Measurements from ENCODE around the gene PRXL2A.

Gene PRXL2A

DNA sequence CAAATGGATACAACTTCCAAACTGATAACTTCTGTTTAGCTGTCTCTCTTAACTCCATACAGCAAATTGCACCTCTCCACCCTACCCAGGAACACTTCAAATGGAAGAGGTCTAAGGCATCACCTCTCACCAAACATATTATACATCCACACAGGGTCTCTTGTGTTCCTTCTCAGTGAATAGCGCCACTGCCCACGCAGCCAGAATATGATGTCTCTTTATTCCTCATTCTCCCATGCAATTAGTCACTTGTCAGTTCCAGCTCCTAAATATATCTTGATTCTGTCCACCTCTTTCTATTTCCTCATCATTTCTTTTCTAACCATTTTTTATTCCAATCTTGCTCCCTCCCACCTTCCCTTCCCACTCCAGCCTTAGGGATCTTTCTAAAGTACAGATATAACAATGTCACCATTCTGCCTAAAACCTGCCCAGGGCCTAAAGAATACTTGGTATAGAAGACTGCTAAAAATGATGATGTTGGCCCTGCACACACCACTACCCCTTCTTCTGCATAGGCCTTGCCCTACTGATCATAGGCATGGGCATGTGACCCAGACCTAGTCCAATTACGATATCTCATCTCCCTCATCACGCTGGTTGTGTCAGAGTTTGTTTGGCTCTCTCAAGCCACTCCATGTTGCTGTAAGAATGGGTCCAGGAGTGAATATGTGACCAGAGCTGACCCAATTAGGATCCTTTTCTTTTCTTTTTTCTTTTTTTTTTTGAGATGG lies 40.0 kb downstream of the PRXL2A start:
- DNase-seq (ENCODE audit: low spot score): no peak
- ATAC-seq (ENCODE audit: low read depth): no peak
- TF ChIP-seq, protein P1, sequence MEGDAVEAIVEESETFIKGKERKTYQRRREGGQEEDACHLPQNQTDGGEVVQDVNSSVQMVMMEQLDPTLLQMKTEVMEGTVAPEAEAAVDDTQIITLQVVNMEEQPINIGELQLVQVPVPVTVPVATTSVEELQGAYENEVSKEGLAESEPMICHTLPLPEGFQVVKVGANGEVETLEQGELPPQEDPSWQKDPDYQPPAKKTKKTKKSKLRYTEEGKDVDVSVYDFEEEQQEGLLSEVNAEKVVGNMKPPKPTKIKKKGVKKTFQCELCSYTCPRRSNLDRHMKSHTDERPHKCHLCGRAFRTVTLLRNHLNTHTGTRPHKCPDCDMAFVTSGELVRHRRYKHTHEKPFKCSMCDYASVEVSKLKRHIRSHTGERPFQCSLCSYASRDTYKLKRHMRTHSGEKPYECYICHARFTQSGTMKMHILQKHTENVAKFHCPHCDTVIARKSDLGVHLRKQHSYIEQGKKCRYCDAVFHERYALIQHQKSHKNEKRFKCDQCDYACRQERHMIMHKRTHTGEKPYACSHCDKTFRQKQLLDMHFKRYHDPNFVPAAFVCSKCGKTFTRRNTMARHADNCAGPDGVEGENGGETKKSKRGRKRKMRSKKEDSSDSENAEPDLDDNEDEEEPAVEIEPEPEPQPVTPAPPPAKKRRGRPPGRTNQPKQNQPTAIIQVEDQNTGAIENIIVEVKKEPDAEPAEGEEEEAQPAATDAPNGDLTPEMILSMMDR (IDR thresholded peaks at IDR 0.05; ENCODE audit: poor library complexity, severe bottlenecking): no peak
- no peaks in the 10 kb centered on the region for H3K4me1 ChIP-seq (ENCODE audit: insufficient read depth, poor library complexity, severe bottlenecking)
- H3K4me3 ChIP-seq (ENCODE audit: severe bottlenecking): no peak overlapping the region
- H3K36me3 ChIP-seq (ENCODE audit: low read depth): no peaks in the 10 kb centered on the region
- no peak overlapping the region for H3K27ac ChIP-seq (ENCODE audit: poor library complexity, severe bottlenecking)
- no peaks in the 10 kb centered on the region for H3K27me3 ChIP-seq (ENCODE audit: insufficient read depth, poor library complexity, severe bottlenecking)
- no peaks in the 10 kb centered on the region for H3K9me3 ChIP-seq (ENCODE audit: severe bottlenecking)

DNA sequence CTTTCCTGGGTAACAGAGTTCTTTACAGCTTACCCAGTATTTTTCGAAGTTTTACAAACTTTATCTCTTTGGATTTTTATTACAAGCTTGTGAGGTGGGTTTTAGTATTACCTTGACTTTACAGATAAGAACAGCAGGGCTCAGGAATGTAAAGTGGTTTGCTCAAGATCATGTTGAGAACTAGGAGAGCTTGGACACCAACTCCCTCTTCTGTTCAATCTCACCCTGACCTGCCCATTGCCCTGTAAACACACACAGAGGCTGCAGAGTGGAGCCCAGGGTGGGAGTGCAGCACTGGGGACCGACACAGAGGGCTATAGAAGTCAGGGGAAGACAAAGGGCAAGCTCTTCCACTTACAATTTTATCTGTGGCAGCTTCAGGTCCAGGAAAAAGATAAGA lies 41.2 kb downstream of the PRXL2A start:
- Histone ChIP-seq H3K9me3 (ENCODE audit: severe bottlenecking) (no peaks in the 10 kb centered on the region), H3K27me3 (ENCODE audit: insufficient read depth, poor library complexity, severe bottlenecking) (no peaks in the 10 kb centered on the region), H3K4me1 (ENCODE audit: insufficient read depth, poor library complexity, severe bottlenecking) (no peaks in the 10 kb centered on the region), H3K27ac (ENCODE audit: poor library complexity, severe bottlenecking) (no peak overlapping the region), H3K4me3 (ENCODE audit: severe bottlenecking) (no peak overlapping the region), H3K36me3 (ENCODE audit: low read depth) (no peaks in the 10 kb centered on the region)
- TF ChIP-seq, protein P1 (IDR thresholded peaks at IDR 0.05; ENCODE audit: poor library complexity, severe bottlenecking): no peak
- ATAC-seq (ENCODE audit: low read depth) (no peak), DNase-seq (ENCODE audit: low spot score) (no peak)

DNA sequence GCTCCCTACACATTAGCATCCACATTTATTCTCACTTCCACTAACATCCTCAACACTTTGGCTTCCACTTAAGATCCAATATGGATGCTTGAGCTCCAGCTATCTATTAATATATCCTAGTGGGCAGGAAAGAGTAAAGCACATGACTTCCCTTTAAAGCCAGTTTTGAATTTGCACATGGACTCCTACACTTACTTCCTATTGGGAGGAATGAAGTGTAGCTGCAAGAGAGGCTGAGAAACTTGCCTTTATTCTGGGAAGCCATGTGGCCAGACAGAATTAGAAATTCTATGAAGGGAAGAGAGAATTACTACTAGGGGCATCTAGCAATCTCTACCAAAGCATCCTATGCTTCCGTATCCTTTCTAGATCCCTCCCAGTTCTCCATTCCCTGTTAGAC lies 42.8 kb downstream of the PRXL2A start:
- TF ChIP-seq, protein P1 (IDR thresholded peaks at IDR 0.05; ENCODE audit: poor library complexity, severe bottlenecking): no peak
- no peaks in the 10 kb centered on the region for H3K27me3 ChIP-seq (ENCODE audit: insufficient read depth, poor library complexity, severe bottlenecking)
- no peaks in the 10 kb centered on the region for H3K4me1 ChIP-seq (ENCODE audit: insufficient read depth, poor library complexity, severe bottlenecking)
- no peak overlapping the region for H3K4me3 ChIP-seq (ENCODE audit: severe bottlenecking)
- no peaks in the 10 kb centered on the region for H3K36me3 ChIP-seq (ENCODE audit: low read depth)
- no peaks in the 10 kb centered on the region for H3K9me3 ChIP-seq (ENCODE audit: severe bottlenecking)
- no peak overlapping the region for H3K27ac ChIP-seq (ENCODE audit: poor library complexity, severe bottlenecking)
- ATAC-seq (ENCODE audit: low read depth) (no peak), DNase-seq (ENCODE audit: low spot score) (no peak)

DNA sequence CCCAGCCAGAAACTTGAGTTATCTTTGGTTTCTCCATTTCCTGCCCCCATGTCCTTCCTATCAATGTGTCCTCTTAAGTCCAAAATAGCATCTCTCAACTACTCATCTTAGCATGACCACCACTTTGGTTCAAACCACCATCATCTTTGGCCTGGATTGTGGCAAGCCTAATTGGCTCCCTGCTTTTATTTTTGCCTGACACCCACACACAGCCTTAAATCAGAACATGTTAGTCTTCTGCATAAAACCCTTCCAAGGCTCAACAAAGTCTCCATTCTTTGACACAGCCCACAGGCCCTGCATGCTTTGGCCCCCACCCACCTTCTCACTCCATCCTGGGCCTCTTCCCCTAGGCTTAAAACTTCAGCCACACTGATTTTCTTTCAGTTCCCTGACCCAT lies 43.7 kb downstream of the PRXL2A start:
- no peak for DNase-seq (ENCODE audit: low spot score)
- no peak overlapping the region for H3K4me3 ChIP-seq (ENCODE audit: severe bottlenecking)
- ATAC-seq (ENCODE audit: low read depth): no peak
- peak overlapping the region; percentile 100 for H3K27ac ChIP-seq (ENCODE audit: poor library complexity, severe bottlenecking)
- no peaks in the 10 kb centered on the region for H3K9me3 ChIP-seq (ENCODE audit: severe bottlenecking)
- TF ChIP-seq, protein P1 (IDR thresholded peaks at IDR 0.05; ENCODE audit: poor library complexity, severe bottlenecking): no peak
- H3K27me3 ChIP-seq (ENCODE audit: insufficient read depth, poor library complexity, severe bottlenecking): no peaks in the 10 kb centered on the region
- no peaks in the 10 kb centered on the region for H3K36me3 ChIP-seq (ENCODE audit: low read depth)
- peaks cover 8% of the 10 kb centered on the region for H3K4me1 ChIP-seq (ENCODE audit: insufficient read depth, poor library complexity, severe bottlenecking)

DNA sequence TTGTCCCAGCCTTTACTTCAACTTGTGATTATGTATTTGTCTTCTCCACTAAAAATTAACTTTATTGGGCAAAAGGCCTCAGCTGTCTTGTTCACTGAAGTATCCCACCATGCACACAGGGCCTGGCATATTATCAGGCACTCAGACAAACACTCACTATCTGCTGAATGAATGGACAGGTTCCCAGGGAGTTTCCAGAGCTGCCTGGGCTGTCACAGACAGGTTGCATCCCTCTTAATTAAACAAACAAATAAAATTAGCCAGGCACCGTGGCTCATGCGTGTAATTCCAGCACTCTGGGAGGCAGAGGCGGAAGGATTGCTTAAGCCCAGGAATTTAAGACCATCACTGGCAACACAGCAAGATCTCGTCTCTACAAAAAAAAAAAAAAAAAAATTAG lies 44.3 kb downstream of the PRXL2A start:
- no peaks in the 10 kb centered on the region for H3K9me3 ChIP-seq (ENCODE audit: severe bottlenecking)
- H3K27me3 ChIP-seq (ENCODE audit: insufficient read depth, poor library complexity, severe bottlenecking): no peaks in the 10 kb centered on the region
- no peak for ATAC-seq (ENCODE audit: low read depth)
- peaks cover 14% of the 10 kb centered on the region for H3K4me1 ChIP-seq (ENCODE audit: insufficient read depth, poor library complexity, severe bottlenecking)
- DNase-seq (ENCODE audit: low spot score): no peak
- no peak overlapping the region for H3K4me3 ChIP-seq (ENCODE audit: severe bottlenecking)
- peaks cover 4% of the 10 kb centered on the region; the same call in 1 of the 2 replicates for H3K36me3 ChIP-seq (ENCODE audit: low read depth)
- TF ChIP-seq, protein P1 (IDR thresholded peaks at IDR 0.05; ENCODE audit: poor library complexity, severe bottlenecking): no peak
- peak overlapping the region; percentile 100 for H3K27ac ChIP-seq (ENCODE audit: poor library complexity, severe bottlenecking)
